Mucosa of rectum (tissue), 2 donors: ENCODE measurements around the gene NOS1.
"Not testable (repeated sequence)": the region's sequence is repeated elsewhere in the genome, so short reads cannot be mapped to it uniquely, and the experiment has no call there.

Experiments
- H3K27ac ChIP-seq, 2 donors: one replicate each; pipeline ENCODE4 v1.7.0; 2013; ENCODE audit warnings: inconsistent platforms in 2 of 2, low read depth in 2 of 2, low read length in 2 of 2
- H3K27me3 ChIP-seq, 2 donors: one replicate each; pipeline ENCODE4 v1.7.0; 2013; ENCODE audit warnings: low read length in 2 of 2; ENCODE audit not compliant: control insufficient read depth in 2 of 2, insufficient read depth in 2 of 2
- H3K36me3 ChIP-seq, 2 donors: one replicate each; pipeline ENCODE4 v1.7.0; 2013; ENCODE audit warnings: low read length in 2 of 2; ENCODE audit not compliant: control insufficient read depth in 2 of 2, insufficient read depth in 2 of 2
- H3K4me1 ChIP-seq, 2 donors: one replicate each; pipeline ENCODE4 v1.7.0; 2013; ENCODE audit warnings: low read length in 2 of 2, mild to moderate bottlenecking in 1 of 2; ENCODE audit not compliant: control insufficient read depth in 2 of 2, insufficient read depth in 2 of 2
- H3K4me3 ChIP-seq, 2 donors: one replicate each; pipeline ENCODE4 v1.7.0; 2013; ENCODE audit warnings: low read length in 2 of 2
- H3K9ac ChIP-seq, 2 donors: one replicate each; pipeline ENCODE4 v1.7.0; 2013; ENCODE audit warnings: low read length in 2 of 2, low read depth in 1 of 2, mild to moderate bottlenecking in 1 of 2
- H3K9me3 ChIP-seq, 2 donors: one replicate each; pipeline ENCODE4 v1.7.0; 2013; ENCODE audit warnings: low read length in 2 of 2; ENCODE audit not compliant: control insufficient read depth in 2 of 2
- donor health status: healthy.
- donor health status: Normal muscosa, but diverticular disease.

The NOS1 gene

DNA sequence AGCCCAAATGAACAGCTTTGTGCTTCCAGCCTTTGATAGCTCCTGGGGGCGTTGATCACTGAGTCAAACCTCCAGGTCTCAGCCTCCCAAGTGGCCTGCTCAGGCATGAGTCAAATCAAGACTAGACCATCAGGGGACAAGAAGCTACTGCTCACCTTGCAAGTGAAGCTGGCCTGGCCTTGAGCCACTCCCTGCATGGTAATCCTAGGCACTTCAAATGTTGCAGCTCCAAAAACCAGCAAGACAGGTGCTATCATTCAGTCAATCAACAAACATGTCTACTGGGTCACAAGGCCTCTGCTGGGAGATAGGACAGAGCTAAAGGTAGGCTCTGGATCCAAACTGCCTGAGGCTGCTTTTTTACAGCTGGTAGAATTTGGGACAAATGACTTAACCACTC, 33.1 kb upstream of the NOS1 start:
- Histone ChIP-seq H3K4me1 (no peaks in the 10 kb centered on the region), H3K27me3 (no peaks in the 10 kb centered on the region), H3K36me3 (no peaks in the 10 kb centered on the region), H3K27ac (no peak overlapping the region), H3K9me3 (no peaks in the 10 kb centered on the region), H3K4me3 (no peak overlapping the region), H3K9ac (no peak overlapping the region)

DNA sequence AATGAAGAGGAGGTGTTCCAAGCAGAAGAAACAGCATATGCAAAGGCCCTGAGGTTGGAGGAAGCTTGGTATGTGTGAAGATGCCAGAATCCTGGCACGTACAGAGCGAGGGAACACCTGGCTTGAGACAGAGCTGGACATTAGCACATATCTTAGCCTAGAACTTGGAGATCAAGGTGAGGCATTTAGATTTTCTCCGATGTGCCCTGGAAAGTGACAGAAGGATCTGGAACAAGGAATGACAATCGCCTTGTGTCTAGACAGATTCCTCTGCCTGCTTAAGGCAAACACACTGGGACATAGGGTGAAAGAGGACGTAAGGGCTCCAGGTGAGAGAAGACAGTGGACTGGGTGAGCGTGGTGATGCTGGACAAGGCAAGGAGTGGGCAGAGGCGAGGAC, 32.2 kb upstream of the NOS1 start:
- Histone ChIP-seq H3K27me3 (no peaks in the 10 kb centered on the region), H3K9ac (no peak overlapping the region), H3K27ac (no peak overlapping the region), H3K36me3 (no peaks in the 10 kb centered on the region), H3K9me3 (no peaks in the 10 kb centered on the region), H3K4me3 (no peak overlapping the region), H3K4me1 (no peaks in the 10 kb centered on the region)

DNA sequence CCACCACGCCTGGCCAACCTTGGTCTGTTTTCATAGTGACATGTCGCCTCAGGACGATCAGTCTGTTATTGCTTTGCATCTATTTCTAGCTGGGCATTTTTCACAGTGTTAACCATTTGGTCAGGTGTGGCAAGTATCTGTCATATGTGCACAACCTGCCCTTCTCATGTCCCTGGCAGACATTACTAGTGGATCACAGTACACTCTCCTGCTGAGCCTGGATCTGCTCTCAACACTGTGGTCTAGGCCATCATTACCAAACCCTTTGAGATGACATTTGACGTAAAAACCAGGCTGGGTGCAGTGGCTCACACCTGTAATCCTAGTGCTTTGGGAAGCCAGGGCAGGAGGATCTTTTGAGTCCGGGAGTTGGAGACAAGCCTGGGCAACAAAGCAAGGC, 29.4 kb upstream of the NOS1 start:
- Histone ChIP-seq H3K9ac (no peak overlapping the region), H3K27ac (no peak overlapping the region), H3K4me1 (no peaks in the 10 kb centered on the region), H3K9me3 (no peaks in the 10 kb centered on the region), H3K27me3 (no peaks in the 10 kb centered on the region), H3K4me3 (no peak overlapping the region), H3K36me3 (no peaks in the 10 kb centered on the region)

DNA sequence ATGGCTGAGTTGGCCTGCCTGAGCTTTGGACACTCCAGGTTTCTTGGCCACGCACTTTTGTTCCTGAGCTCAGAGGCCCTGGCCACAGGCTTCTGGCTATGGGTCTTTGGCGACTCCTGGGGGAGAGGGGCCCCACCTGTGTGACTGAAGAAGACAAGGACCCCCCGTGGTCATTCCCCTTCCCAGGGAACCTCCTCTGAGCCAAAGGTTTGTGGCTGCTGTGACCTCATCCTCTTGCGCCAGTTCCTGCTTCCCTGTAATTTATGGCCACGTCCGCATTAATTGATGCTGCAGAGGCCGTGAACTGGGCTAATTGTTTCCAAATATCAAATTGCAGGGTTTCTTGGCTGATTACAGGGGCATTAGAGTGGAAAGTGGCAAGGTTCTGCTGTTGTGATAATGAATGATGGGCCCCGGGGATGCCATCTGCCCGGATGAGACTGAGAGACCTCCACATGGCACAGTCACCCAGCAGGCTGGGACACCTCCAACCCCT, 27.6 kb upstream of the NOS1 start:
- Histone ChIP-seq H3K9ac (no peak overlapping the region), H3K4me1 (no peaks in the 10 kb centered on the region), H3K27me3 (no peaks in the 10 kb centered on the region), H3K27ac (no peak overlapping the region), H3K4me3 (no peak overlapping the region), H3K36me3 (no peaks in the 10 kb centered on the region), H3K9me3 (no peaks in the 10 kb centered on the region)

GRCh38 chr12:117387832-117388231, 26.4 kb upstream of the NOS1 start:
- no peaks in the 10 kb centered on the region for H3K36me3 ChIP-seq
- no peak overlapping the region for H3K4me3 ChIP-seq
- H3K27ac ChIP-seq: no peak overlapping the region
- no peaks in the 10 kb centered on the region for H3K4me1 ChIP-seq
- H3K27me3 ChIP-seq: no peaks in the 10 kb centered on the region
- H3K9me3 ChIP-seq: no peaks in the 10 kb centered on the region
- no peak overlapping the region for H3K9ac ChIP-seq

DNA sequence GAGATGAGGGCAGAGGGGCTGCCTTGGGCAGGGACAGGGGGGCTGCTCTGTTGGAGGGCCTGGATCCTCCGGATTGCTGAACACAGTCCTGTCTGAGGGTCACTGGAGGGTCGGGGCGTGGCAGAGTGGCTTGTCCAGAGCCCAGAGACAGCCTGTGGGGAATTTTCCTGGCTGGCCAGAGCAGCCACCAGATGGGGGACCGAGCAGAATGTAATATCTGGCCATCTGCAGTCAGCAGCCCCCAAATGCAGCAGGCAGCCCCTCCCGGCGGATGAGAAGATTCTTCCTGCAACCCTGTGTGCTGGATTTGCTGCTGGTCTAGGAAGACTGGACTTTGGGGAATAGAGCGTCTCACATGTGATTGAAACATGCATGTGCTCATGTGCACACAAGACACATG, 23.3 kb upstream of the NOS1 start:
- no peak overlapping the region for H3K27ac ChIP-seq
- H3K27me3 ChIP-seq: no peaks in the 10 kb centered on the region
- H3K36me3 ChIP-seq: no peaks in the 10 kb centered on the region
- no peak overlapping the region for H3K4me3 ChIP-seq
- no peaks in the 10 kb centered on the region for H3K4me1 ChIP-seq
- no peaks in the 10 kb centered on the region for H3K9me3 ChIP-seq
- H3K9ac ChIP-seq: no peak overlapping the region

GRCh38 chr12:117380083-117380482, 18.7 kb upstream of the NOS1 start:
- no peak overlapping the region for H3K4me3 ChIP-seq
- no peaks in the 10 kb centered on the region for H3K27me3 ChIP-seq
- H3K36me3 ChIP-seq: no peaks in the 10 kb centered on the region

DNA sequence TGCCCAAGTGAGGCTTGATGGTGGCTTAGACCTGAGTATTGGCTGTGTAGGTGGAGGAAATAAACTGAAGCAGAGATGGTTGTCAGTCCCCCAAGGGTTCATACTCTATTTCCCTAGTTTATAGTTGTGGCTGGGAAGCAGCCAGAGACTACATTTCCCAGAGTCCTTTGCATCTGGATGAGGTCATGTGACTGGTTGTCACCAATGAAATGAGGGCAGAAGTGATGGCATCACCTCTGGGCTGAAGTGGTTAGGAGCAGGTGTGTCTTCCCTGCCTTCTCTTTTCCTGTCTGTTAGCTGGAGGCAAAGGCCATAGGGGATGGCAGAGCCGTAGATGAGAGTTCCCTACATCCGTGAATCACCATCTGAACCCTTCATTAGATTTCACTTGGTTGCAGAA, 16.3 kb upstream of the NOS1 start:
- no peak overlapping the region for H3K9ac ChIP-seq
- H3K36me3 ChIP-seq: no peaks in the 10 kb centered on the region
- no peaks in the 10 kb centered on the region for H3K4me1 ChIP-seq
- H3K4me3 ChIP-seq: no peak overlapping the region
- H3K27me3 ChIP-seq: no peaks in the 10 kb centered on the region
- no peaks in the 10 kb centered on the region for H3K9me3 ChIP-seq
- no peak overlapping the region for H3K27ac ChIP-seq

More at GRCh38 chr12:117380083-117380482, 18.7 kb upstream of the NOS1 start:
- no peak overlapping the region for H3K27ac ChIP-seq
- no peaks in the 10 kb centered on the region for H3K9me3 ChIP-seq
- no peak overlapping the region for H3K9ac ChIP-seq
- no peaks in the 10 kb centered on the region for H3K4me1 ChIP-seq

GRCh38 chr12:117370588-117370987, 9.2 kb upstream of the NOS1 start:
- no peak overlapping the region for H3K9ac ChIP-seq
- H3K4me3 ChIP-seq: no peak overlapping the region
- H3K27ac ChIP-seq: no peak overlapping the region
- no peaks in the 10 kb centered on the region for H3K4me1 ChIP-seq
- no peaks in the 10 kb centered on the region for H3K36me3 ChIP-seq
- no peaks in the 10 kb centered on the region for H3K9me3 ChIP-seq
- no peaks in the 10 kb centered on the region for H3K27me3 ChIP-seq

DNA sequence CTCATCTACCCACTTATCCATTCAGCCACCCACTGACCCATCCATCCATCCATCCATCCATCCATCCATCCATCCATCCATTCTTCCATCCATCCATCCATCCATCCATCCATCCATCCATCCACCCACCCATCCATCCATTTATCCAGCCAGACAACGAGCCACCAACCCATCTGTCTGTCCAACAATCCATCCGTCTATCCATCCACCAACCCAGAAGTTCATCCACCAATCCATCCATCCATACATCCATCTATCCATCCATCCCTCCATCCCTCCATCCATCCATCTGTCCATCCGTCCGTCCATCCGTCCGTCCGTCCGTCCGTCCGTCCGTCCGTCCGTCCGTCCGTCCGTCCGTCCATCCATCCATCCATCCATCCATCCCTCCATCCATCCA, 8.6 kb upstream of the NOS1 start:
- not testable (repeated sequence) for H3K4me1 ChIP-seq, H3K9ac ChIP-seq, H3K4me3 ChIP-seq, H3K27ac ChIP-seq, H3K27me3 ChIP-seq, H3K36me3 ChIP-seq, H3K9me3 ChIP-seq

DNA sequence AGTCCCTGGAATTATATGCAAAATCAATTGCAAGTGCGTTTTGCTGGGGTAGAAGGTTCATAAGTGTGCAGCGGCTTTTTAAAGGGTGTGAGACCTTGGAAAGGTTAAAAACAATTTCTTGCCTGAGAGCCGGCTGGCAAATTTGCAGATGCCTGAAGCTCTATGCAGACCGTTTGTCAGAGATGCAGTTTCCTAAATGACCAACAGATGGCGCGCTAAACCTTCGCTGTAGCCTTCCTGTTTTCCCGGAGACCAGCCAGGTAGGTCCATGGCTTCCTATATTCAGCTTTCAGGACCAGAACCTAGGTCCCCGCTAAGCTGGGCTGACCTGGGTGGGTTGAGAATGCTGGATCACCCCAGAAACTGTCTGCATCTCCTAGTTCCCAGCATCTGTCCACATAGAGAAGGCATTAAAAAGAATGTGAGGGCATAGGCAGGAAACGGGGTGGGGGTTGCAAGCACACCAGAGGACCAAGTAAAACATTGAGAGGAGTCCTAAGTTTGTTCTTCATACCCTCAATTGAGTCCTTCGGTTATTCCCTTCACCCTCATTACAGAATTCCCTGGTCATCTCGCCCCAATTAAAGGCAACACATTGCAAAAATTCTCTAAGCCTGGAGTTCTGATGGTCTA, 5.7 kb upstream of the NOS1 start:
- peaks cover 11 to 16% of the 10 kb centered on the region in 2 donors for H3K27me3 ChIP-seq
- H3K36me3 ChIP-seq: no peaks in the 10 kb centered on the region
- H3K9me3 ChIP-seq: no peaks in the 10 kb centered on the region
- no peaks in the 10 kb centered on the region for H3K4me1 ChIP-seq
- H3K4me3 ChIP-seq: no peak overlapping the region
- H3K9ac ChIP-seq: no peak overlapping the region
- H3K27ac ChIP-seq: no peak overlapping the region
